ENCODE results near the gene UGT3A1. TPM values are rescaled to one million over a fixed set of nuclear protein-coding genes. Genes with fewer than 3 reads are reported as not detected.

The UGT3A1 gene
- total RNA-seq, 1 donor from 2014 or later, result 8.8 TPM

DNA sequence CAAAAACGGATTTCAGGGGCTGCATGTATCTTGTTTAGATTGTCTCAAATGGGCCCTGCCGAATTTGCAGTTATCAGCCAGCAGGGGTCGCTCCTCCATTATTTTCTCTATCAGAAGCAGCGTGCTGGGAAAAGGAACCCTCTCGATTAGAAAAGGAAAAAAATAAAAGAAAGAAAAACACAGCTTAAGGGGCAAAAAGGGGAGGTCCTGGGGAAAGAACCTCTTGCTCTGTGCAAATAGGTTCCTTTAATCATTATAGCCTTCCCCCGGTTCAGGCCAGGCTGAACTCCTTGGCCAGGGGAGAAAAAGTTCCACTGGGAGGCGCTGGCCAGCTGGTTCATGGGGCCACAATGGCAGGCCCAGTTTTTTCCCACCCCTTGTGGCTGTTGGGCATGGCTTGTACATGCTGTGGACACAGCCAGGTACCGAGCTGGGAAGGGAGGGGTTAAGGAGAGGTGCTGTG is 27.8 kb downstream of the UGT3A1 start:
- Mint-ChIP-seq H3K36me3 (no peaks in the 10 kb centered on the region), H3K4me1 (no peaks in the 10 kb centered on the region), H3K27me3 (ENCODE audit: insufficient read depth, low read depth) (peaks cover 2% of the 10 kb centered on the region), H3K9me3 (peaks cover 5% of the 10 kb centered on the region), H3K4me3 (no peak overlapping the region), H3K27ac (no peak overlapping the region)
- Histone ChIP-seq H3K4me2 (no peak overlapping the region), H2AFZ (replicated peaks) (no peak overlapping the region), H3K27ac (no peak overlapping the region), H3K4me3 (no peak overlapping the region), H4K20me1 (ENCODE audit: low read depth) (no peaks in the 10 kb centered on the region), H3K9me3 (ENCODE audit: low read depth) (no peaks in the 10 kb centered on the region), H3K4me1 (no peaks in the 10 kb centered on the region), H3K36me3 (no peaks in the 10 kb centered on the region), H3F3A (ENCODE audit: low read depth) (no peaks in the 10 kb centered on the region), H3K9ac (no peak overlapping the region), H3K27me3 (no peaks in the 10 kb centered on the region), H3K79me2 (ENCODE audit: low read depth) (no peaks in the 10 kb centered on the region)
- TF ChIP-seq EZH2 (IDR thresholded peaks at IDR 0.05) (no peak), EZH2phosphoT487 (IDR thresholded peaks at IDR 0.05) (no peak)
- TF ChIP-seq, protein P1, sequence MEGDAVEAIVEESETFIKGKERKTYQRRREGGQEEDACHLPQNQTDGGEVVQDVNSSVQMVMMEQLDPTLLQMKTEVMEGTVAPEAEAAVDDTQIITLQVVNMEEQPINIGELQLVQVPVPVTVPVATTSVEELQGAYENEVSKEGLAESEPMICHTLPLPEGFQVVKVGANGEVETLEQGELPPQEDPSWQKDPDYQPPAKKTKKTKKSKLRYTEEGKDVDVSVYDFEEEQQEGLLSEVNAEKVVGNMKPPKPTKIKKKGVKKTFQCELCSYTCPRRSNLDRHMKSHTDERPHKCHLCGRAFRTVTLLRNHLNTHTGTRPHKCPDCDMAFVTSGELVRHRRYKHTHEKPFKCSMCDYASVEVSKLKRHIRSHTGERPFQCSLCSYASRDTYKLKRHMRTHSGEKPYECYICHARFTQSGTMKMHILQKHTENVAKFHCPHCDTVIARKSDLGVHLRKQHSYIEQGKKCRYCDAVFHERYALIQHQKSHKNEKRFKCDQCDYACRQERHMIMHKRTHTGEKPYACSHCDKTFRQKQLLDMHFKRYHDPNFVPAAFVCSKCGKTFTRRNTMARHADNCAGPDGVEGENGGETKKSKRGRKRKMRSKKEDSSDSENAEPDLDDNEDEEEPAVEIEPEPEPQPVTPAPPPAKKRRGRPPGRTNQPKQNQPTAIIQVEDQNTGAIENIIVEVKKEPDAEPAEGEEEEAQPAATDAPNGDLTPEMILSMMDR (IDR thresholded peaks at IDR 0.05), result peak; percentile 66
- DNase-seq (ENCODE audit: low spot score), result peak; percentile 28

DNA sequence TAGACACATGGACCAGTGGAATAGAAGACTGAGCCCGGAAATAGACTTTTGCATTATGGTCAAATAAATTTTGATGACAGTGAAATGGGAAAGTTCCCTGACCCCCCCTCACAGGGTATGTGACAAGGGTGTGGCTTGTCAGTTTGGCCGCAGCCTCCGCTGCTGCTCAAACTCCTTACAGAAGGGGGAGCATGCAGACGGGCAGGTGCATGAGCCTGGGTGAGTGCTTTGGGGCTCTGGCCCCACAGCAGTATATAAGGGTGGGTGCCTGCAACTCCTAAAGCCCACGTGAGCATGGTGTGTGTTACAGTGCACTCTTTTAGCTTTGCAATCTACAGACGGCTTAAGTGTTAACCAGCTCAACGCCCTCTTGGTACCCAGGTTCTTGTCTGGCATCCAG is 30.9 kb downstream of the UGT3A1 start:
- H2AFZ ChIP-seq (replicated peaks), result no peak overlapping the region
- H3F3A ChIP-seq (ENCODE audit: low read depth), result no peaks in the 10 kb centered on the region
- no peaks in the 10 kb centered on the region for H3K4me1 Mint-ChIP-seq
- no peak overlapping the region for H3K4me3 ChIP-seq
- no peaks in the 10 kb centered on the region for H3K36me3 Mint-ChIP-seq
- H3K27ac ChIP-seq, result no peak overlapping the region
- H3K79me2 ChIP-seq (ENCODE audit: low read depth), result no peaks in the 10 kb centered on the region
- no peaks in the 10 kb centered on the region for H3K4me1 ChIP-seq
- no peak overlapping the region for H3K9ac ChIP-seq
- no peak overlapping the region for H3K27ac Mint-ChIP-seq
- H3K27me3 Mint-ChIP-seq (ENCODE audit: insufficient read depth, low read depth), result peaks cover 2% of the 10 kb centered on the region
- H3K27me3 ChIP-seq, result no peaks in the 10 kb centered on the region
- no peak overlapping the region for H3K4me2 ChIP-seq
- no peak overlapping the region for H3K4me3 Mint-ChIP-seq
- H3K9me3 Mint-ChIP-seq, result peaks cover 5% of the 10 kb centered on the region
- TF ChIP-seq EZH2phosphoT487 (IDR thresholded peaks at IDR 0.05), result no peak
- TF ChIP-seq, protein P1 (IDR thresholded peaks at IDR 0.05), result no peak
- no peak for TF ChIP-seq EZH2 (IDR thresholded peaks at IDR 0.05)
- H4K20me1 ChIP-seq (ENCODE audit: low read depth), result no peaks in the 10 kb centered on the region
- no peak for DNase-seq (ENCODE audit: low spot score)
- H3K36me3 ChIP-seq, result no peaks in the 10 kb centered on the region
- no peaks in the 10 kb centered on the region for H3K9me3 ChIP-seq (ENCODE audit: low read depth)

DNA sequence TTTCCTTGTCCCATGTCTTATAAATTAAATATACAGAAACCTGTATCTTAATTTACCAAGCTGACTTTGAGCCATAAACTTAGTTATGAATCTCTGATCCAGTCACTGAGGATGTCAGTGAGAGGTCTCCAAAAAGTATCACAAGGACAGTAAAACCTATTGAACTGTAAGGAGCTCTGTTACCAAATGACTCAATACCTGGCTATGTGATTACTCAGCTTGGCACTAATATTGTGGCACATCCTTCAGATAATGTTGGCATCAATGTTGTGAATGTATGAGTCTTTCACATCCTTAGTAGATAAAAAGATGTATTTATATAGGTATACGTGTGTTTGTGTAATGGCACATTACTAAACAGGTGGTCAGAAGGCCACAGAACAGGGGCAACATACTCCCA is 34.8 kb downstream of the UGT3A1 start:
- H3K79me2 ChIP-seq (ENCODE audit: low read depth), result no peaks in the 10 kb centered on the region
- H3K27me3 Mint-ChIP-seq (ENCODE audit: insufficient read depth, low read depth), result no peaks in the 10 kb centered on the region
- H3K4me1 ChIP-seq, result no peaks in the 10 kb centered on the region
- H3K9me3 ChIP-seq (ENCODE audit: low read depth), result no peaks in the 10 kb centered on the region
- TF ChIP-seq EZH2 (IDR thresholded peaks at IDR 0.05) (no peak), EZH2phosphoT487 (IDR thresholded peaks at IDR 0.05) (no peak)
- TF ChIP-seq, protein P1 (IDR thresholded peaks at IDR 0.05), result no peak
- no peaks in the 10 kb centered on the region for H3K36me3 ChIP-seq
- H3K27ac Mint-ChIP-seq, result no peak overlapping the region
- H4K20me1 ChIP-seq (ENCODE audit: low read depth), result no peaks in the 10 kb centered on the region
- H3K4me3 Mint-ChIP-seq, result no peak overlapping the region
- no peak overlapping the region for H3K4me2 ChIP-seq
- no peaks in the 10 kb centered on the region for H3K4me1 Mint-ChIP-seq
- H3K4me3 ChIP-seq, result no peak overlapping the region
- no peak overlapping the region for H3K9ac ChIP-seq
- peaks cover 9% of the 10 kb centered on the region for H3K27me3 ChIP-seq
- no peak overlapping the region for H2AFZ ChIP-seq (replicated peaks)
- H3F3A ChIP-seq (ENCODE audit: low read depth), result no peaks in the 10 kb centered on the region
- no peak for DNase-seq (ENCODE audit: low spot score)
- peaks cover 3% of the 10 kb centered on the region for H3K9me3 Mint-ChIP-seq
- H3K27ac ChIP-seq, result no peak overlapping the region
- H3K36me3 Mint-ChIP-seq, result no peaks in the 10 kb centered on the region
